NCI-H1105 (cell line): ENCODE results near the gene EXOC3L2.
A peak's percentile ranks its signal among the peaks of the same experiment; 100 is the strongest.

Source experiments
- DNase-seq: peaks from one replicate; lab custom pipeline; 2025; lab: John Stamatoyannopoulos, UW

EXOC3L2 gene

DNA sequence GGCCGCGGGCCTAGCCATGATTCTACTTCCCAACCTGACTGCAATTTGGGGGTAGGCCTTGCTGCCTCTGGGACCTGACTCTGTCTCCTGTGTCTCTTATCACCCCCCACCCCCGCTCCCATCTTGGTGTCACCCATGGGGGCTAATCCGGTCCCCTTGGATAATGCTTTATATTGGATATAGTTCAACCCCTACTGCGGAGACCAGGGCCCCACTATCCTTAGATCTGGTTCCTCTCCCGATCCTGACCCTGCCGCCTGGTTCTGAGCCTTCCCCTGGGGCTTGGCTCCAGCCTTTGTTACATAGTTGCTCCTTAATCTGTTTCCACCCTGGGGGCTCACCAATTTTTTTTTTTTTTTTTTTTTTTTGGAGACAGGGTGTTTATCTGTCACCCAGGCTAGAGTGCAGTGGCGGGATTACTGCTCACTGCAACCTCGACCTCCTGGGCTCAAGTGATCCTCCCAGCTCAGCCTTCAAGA, 65.3 kb downstream of the EXOC3L2 start:
- DNase-seq: no peak

DNA sequence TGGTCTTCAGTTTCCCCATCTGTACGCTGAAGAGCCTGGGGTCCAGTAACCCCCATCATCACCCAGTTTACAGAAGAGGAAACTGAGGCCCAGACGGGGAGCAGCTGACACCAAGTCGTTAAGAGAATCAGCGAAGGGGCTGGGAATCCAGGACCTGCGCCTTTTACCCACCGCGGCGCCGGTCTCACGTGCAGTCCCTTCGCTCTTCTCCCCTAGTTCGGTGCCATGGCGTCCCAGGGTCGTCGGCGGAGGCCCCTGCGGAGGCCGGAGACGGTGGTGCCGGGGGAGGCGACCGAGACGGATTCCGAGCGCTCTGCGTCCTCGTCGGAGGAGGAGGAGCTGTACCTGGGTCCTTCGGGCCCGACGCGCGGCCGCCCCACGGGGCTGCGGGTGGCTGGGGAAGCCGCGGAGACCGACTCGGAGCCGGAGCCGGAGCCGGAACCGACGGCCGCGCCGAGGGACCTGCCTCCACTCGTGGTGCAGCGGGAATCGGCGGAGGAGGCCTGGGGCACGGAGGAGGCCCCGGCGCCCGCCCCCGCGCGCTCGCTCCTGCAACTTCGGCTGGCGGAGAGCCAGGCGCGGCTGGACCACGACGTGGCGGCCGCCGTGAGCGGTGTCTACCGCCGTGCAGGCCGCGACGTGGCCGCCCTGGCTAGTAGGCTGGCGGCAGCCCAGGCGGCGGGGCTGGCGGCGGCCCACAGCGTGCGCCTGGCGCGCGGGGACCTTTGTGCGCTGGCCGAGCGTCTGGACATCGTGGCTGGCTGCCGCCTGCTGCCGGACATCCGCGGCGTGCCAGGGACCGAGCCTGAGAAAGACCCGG, 65.9 kb downstream of the EXOC3L2 start:
- DNase-seq: no peak

DNA sequence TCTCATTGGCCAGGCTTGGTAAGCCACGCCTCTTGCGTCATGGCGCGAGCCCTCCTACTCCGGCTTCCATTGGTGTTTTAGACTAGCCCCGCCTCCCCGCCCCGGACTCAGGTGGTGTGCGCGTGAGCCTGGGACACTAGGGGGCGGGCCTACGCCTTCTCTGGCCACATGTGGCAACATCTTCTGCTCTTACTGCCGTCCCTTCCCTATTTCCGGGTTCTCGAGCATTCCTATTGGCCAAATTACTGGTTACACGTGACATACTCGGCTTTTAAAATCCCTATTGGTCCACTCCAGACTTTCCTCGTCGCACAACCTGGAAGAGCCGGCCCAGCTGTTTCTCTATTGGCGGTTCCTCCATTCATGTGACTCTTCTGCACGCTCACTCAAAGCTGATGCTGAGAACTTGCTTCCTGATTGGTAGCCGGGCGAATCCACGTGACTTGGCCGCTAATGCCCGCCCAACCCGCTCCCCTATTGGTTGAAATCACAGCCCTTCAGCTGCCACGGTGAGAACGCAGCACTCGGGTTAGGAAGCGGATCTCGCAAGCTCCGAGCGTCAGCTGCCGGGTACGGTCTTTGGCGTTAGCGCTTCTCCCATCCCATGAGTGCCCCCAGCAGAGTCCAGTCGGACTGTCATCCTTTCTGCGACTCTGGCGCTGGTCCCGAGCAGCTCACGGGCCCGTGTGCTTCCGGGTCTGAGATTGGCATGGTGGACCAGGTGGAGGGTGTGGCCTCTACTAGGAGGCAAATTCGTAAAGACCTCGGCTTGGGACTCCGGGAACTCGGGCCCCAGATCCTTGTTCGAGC, 66.7 kb downstream of the EXOC3L2 start, which contains the start of gene BLOC1S3:
Gene BLOC1S3, plus strand, starts transcription at position 523 of the 810 bp plus-strand sequence. CDS start 513 bp downstream, outside the sequence.
- DNase-seq: peak; percentile 100

DNA sequence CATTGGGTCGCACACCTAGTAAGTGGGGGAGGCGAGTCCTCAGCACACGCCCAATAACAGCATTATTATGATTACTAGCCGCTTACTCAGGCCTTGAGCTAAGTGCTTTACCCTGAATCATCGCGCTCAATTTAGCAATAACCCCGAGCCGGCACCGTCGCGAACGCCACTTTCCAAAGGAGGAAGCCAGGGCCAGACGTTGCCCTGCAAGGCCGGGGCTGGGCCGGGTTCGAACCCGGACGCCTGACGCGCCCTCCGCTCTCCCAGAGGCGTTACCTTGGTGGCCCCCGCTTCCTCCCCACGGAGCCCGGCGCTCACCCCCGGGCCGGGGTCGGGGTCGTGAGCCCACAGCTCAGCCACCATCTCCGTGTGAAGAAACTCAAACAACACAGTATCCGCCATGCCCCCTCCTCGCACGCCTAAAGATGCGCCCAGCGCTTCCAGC, 67.4 kb downstream of the EXOC3L2 start, which contains the start of gene TRAPPC6A:
Gene TRAPPC6A, minus strand, starts transcription at position 421 of the 445 bp plus-strand sequence. Its CDS starts 19 bp downstream, at position 402.
- no peak for DNase-seq

DNA sequence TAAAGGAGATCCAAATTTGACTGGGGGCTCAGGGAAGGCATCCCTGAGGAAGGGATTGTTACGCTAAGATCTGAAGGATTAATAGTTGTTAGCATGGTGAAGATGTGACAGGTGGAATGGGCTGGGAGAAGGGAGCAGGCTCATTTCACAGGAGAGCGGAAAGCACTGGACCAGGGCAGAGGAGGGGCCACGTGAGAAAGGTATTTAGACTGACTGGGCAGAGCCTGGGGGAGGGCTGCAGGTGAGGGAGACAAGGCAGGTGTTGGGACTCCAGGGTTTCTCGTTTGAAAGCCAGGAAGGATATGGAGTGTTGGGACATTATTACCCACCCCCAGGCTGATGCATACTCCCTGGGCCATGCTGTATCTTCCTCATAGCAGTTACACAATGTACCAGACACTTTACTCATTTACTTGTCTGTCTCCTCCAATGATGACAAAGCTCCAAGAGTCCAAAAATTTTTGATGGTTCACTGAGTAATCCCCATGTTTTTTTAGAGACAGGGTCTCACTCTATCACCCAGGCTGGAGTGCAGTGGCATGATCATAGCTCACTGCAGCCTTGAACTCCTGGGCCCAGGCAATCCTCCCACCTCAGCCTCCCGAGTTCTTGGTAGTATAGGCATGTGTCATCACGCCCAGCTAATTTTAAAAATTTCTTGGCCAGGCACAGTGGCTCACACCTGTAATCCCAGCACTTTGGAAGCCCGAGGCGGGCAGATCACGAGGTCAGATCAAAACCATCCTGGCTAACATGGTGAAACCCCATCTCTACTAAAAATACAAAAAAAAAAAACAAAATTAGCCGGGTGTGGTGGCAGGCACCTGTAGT, 69.5 kb downstream of the EXOC3L2 start:
- DNase-seq: no peak

DNA sequence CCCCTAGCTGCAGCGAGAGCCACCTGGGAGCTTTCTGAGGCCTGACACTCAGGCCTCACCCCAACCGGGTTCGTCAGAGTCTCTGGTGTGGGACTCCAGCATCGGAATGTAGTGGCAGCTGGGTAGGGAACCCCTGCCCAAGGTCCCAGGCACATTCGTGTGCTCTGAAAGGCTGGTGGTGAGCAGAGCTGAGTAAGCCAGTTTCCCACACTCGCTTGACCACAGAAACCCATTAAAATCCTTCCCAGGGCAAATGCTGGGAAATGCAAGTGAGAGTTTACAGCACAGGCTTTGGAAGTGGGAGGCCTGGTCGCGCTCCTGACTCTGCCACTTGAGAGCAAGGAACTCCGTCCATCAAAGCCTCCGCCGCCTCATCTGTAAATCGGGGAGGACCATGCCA, 71.4 kb downstream of the EXOC3L2 start:
- no peak for DNase-seq

DNA sequence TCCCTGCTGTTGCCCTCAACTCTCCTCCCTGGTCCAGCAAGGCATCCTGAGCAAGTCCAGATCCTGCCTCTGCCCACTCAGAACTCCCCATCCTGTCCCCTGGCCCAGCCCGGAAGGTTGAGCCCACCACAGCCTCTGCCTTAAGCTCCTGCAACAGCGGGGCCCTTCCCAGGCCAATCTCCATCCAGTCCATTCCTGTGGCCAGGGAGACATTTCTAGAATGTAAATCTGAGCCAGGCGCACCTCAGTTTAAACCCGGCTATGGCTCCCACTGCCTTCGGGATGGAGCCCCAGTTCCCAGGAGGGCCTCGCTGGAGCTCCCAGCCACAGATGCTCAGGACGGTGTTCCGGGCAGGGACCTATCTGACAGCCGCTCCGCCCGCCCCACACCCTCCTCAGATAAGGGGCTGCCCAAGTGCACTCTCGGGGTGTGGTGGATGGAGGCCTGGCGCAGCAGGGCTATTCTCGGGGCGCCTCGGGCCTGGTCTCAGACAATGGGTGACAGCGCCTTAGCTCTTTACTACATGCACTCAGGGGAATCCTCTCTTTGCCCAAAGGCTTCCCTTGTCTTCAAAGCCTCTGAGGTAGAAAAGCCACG, 72.5 kb downstream of the EXOC3L2 start:
- DNase-seq: no peak

DNA sequence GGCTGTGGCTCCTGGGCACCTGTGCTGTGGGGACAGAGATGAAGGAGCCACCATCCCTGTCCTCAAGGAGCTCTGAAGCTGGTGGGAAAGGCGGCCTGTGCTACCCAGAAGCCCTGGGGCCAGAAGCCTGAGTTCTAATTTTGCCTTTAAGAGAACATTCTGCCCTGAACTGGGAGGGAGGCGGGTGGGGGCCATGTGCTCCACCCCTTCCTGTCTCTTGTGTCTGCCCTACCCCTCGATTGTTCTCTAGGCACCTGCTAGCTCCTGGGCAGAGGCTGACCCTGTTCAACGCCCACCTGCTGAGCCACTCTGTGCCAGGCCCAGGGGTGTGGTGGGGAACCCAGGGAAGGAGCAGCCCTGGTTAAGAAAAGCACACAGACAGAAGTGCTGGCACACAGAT, 73.0 kb downstream of the EXOC3L2 start:
- DNase-seq: no peak

DNA sequence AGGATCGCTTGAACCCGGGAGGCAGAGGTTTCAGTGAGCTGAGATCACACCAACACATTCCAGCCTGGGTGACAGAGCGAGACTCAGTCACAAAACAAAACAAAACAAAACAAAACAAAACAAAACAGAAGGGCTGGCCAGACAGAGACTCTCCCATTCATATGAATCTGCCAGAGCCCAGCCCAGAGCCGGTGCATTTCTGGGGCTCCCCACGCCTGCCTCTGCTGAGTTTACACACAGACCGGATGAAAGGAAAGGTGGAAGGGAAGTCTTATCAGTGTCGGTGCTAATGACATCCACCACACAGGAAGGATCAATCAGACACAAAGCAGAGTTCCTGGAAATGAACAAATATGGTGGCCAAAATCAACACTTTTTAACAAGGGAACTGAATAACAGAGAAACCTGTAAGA, 74.0 kb downstream of the EXOC3L2 start:
- DNase-seq: no peak

DNA sequence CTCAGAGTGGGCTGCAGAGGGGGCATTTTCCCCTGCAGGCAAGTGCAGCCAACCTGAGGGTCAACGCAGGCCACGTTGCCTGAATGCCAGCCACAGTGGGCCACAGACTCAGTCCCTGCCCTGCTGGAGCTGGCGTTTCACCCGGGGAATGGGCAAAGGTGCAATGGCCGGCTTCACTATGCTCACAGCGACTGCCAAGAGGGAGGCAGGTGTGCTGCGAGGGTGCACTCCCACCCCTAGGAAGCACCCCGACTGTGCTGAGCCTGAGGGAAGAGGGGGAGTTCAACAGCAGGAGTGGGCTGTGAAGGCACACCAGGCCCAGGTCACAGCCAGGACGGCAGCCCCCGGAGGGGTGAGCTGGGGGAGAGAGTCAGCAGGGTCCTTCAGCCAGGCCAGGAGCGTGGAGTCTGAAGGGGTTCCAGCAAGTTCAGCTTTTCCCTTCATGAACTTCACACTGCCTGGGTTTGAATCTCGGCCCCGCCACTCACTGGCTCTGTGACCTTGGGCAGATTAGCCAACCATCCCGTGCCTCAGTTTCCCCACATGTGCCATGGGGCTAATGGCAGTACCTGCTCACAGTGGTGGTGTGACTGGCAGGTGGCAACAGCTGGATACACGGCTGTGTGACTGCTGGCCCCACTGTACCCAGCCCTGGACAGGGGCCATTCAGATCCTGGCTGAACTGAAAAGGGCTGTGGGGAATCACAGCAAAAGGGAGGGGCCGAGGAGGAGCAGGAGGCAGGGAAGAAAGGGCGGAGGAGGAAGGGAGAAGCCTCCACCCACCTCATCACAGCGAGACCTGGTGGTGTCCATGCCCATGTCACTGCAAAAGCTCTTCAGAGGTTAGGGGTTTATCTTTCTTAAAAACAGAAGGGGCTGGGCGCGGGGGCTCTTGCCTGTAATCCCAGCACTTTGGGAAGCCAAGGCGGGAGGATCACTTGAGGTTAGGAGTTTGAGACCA, 74.8 kb downstream of the EXOC3L2 start:
- DNase-seq: no peak

DNA sequence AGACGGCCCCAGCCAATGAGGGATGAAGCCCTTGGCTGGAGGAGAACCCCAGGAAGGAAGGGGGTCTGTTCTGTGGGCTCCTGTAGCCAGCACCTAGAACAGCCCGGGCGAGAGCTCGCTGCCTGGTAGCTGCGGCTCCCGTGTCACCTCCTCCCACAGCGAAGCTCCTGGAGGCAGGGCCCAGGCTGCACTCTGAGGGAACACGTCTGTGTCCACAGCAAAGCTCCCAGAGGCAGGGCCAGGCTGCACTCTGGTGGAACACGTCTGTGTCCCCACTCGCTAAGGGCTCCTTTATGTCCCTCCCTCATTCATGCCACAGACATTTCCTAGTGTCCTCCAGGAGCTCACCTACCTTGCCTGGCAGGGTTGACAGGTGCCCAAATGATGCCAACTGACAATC, 75.6 kb downstream of the EXOC3L2 start:
- no peak for DNase-seq

DNA sequence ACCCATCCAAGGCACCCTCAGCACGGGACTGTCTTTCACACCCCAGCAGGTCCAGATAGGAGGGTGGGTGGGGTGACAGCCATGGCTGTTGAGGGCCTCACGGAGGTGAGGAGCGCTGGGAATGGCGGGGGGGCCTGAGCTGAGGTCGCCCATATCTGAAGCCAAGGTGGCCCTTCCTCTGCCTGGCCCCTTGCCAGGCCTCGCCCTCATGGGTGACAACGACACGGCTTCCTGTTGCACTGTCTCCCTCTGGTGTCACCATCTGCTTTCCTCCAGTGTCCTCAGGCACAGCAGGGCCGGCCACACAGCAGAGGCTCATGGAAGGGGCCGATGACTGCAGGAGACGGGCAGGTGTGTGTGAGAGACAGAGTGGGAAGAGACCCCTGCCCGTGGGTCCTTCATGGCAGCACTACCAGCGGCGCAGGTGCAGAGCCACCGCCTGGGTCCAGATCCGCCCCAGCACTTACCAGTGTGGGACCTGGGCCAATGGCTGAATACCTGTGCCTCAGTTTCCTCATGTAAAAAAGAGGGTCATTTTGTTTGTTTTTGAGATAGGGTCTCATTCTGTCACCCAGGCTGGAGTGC, 76.3 kb downstream of the EXOC3L2 start:
- DNase-seq: no peak

DNA sequence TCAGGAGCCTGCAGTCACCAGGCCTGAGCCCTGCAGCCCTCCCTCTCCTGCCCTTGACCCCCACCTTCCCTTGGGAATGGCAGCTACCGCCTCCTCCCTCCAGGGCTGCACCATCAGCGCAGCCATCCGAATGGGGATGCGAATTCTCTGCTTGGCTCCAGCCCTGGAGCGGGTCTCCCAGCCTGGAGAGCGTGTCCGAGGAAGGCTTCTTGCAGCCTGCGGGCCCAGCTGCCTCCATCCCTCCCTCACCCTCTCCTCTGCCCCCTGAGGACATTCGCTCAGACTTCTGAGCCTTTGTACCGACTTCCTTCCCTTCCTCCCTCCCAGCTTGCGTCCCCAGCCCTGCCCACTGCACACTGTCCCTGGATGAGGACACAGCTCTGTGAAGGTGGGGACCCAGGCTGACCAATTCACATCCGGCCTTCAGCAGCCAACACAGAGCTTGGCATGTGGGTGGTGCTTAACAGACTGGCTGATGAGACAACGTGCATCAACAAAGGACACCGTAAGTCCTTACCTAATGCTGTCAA, 78.4 kb downstream of the EXOC3L2 start:
- no peak for DNase-seq

DNA sequence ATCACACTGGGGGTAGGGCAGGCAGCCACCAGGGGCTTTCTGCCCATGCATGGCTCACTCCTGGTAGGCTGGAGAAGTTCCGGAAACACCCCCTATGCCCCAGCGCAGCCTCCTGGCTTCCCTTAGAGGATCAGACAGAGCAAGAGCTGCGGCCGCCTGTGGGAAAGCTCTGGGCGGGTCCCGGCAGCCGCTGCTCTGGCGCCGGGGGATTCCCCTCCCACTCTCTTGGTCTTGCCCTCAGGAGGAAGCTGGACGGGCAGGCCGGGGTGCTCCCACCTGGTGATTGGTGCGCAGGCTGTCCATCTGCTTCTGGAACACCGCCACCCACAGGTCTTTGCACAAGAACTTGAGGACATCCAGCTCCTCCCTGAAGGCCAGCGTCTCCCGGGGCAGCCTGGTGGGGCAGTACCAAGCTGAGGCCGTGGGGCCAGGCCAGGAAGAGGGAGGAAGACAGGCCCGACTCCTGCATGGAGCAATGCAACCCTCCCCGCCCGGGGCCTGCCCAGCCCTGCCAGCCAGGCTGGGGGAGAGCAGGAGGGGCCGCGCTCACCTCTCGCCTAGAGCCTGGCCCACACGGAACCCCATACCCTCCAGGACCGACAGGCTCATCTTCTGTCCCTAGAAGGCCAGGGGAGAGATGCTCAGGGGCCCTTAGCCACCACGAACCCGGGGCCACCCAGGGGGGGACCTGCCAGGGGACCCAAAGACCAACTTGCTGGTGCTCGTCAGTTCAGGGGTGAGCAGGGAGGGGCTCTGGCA, 80.5 kb downstream of the EXOC3L2 start:
- DNase-seq: no peak

DNA sequence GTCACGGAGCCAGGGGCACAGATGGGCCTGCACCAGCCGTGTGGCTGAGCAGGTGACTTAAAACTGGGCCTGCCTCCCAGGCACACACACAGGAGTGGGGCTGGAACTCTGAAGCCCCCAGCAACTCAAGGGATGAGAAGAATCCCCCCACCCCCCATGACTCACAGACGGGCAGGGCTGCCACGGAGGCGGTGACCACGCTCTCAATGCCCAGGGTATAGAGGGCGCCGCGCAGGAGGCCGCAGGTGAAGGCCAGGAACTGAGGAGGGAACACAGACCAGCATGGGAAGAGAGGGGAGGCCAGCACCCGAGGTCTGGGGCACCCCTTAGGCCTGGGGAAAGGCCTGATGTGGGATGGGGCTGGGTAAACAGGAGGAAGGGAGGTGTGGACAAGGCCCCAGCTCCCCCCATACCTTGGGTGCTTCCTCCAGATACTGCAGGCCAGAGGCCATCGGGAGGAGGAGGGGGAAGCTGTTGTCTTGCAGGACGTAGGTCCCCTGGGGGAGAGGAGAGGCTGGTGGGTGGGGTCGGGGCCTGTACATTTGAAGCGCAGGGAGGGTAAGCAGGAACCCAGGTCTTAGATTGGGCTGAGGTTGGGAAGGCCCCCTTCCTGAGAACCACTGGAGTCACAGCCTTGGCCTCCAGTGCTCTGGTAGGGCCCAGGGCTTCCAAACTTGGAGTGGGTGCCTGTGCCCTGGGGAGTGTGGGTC, 81.3 kb downstream of the EXOC3L2 start:
- DNase-seq: no peak

DNA sequence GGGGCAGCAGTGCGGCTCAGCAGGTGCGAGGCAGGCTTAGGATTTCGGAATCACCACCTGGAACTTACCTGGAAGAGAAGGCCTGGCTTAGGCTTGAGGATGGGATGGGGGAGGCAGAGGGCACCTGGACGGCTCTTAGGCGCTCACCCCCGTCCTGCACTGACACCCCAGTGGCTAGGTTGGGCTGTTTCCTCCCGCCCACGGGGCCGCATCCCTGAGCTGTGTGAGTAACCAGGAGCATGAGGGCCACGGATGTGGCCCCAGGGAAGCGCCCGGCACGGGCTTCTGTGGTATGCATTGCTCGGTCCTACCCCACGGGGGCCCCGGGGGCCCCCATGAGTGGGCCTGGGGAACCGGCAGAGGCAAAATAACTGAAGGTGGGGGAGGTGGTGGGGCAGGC, 82.1 kb downstream of the EXOC3L2 start:
- DNase-seq: no peak

DNA sequence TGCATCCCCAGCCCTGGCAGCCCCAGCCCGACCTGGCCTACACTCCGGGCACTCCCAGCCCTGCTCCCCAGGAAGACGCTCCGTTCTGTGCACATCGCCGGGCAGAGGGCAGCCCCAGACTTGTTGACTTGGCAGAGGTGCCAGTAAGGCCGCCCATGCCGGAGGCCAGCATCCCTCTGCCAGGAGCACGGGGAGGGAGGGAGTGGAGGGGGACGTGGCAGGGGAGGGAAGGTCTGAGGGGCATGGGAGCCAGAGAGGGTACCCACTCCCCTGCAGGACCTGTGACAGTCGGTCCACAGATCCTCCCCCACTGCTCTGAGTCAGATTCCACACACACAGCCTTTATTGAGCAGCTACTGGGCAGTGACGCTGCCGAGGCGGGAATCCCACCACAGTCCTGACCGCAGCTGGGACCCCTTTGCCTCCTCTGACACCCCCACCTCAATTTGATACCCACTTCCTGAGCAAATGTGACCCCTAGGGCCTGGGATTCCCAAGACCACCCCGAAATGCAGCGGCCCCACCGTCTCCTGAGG, 82.5 kb downstream of the EXOC3L2 start:
- no peak for DNase-seq
